NCI-H345 (cell line): Measurements from ENCODE around the gene YBX1.

ENCODE experiments used
- DNase-seq: peaks from one replicate; lab custom pipeline; 2025; lab: John Stamatoyannopoulos, UW

Gene YBX1

DNA sequence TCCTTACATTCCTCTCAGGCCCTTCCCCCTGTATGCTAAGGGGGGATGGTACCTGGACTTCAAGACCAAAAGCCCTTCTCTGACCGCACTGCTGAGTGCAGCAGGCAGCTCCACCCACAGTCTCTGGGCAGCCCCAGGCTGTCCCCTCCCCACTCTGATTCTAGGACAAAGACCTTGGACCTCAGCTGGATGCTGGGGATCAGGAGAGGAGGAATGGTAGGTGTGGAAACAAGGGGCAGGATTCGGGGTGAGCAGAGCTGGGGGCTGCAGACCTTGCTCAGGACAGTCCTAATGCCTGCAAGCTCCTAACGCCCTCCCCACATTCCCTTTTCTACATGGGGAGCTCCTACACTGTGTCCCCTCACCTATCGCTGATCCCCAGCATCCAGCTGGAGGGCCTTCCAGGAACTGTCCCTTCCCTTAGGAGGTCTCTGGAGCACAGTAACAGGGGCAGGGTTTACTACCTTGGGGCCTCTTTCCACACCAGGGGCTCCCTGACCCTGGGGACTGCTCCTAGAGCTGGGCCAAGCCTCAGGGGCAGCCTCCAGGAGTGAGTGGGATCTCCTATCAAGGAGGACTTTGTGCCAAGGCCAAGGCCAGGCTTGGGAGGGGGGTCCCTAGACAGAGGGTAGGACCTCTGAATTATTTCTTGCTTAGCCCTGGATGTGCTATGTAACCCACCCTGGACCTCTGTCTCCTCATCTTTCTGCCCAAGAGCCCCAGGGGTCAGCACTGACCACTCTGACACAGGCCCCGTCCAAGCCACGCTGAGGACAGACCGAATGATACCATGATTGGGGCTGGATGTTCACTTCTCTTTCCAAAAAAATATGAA is 52.2 kb downstream of the YBX1 start:
- DNase-seq = no peak

DNA sequence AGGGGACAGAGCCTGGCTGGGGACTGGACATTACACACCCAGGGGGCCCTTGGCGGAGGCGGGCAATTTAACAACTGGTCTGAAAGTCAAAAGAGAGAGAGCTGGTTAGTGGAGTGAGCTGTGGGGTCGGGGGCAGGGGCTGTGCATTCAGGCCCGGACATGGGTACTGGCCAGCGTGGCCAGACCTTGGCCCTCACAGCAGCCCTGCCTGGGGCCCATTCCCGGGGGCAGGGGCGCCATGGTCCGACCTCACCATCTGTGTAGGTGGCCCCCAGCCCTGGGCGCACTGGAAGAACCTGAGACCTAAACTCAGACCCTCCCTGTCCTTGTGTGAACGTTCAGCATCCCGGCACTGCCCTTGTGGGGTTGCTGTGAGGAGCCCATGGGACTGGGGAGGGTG is 52.8 kb downstream of the YBX1 start:
- DNase-seq = no peak

DNA sequence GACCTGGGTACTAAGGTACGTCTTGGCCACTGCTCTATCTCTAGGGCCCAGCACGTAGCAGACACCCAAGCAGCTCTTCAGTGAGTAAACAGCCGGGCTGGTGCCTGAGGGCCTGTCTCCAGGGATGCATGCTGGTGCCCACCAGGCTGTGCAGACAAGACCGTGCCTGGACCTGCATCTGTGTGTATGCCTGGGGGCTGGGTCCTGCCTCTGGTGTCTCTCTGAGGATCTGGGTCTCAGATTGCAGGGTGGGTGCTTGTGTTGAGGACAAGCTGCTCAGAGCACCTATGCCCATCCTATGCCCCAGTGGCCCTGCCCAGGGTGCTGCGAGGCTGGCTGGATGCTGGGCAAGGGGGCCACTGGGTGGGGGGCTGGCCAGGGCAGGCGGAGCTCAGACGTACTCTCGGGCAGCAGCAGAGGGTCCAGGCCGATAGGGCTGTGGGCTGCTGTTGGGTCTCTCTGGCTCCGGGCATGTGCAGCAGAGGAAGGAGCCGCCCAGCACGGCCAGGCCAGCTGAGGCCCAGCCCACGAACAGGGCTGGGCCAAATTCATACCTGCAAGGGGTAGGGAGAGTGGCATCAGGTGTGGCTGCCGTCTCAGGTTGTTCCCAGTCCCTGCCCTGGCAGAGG is 53.4 kb downstream of the YBX1 start:
- DNase-seq = peak; percentile 26

DNA sequence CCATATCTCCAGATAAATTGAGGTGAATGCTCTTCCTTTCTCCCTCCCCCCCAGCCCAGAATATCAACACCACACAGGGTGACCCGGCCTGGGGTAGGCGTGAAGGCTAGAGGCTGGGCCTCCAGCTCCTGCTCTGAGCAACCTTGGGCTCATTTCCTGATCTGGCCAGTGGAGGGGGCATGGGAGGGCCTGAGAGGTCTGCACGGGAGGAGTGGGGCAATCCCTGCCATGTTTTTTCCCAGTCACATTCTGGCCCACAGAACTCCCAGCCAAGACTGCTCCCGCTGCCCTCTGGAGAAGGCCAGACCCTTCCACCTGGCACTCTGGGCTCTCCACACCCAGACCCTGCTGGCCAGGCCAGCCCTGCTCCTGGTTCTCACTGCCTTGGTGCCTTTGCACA is 53.9 kb downstream of the YBX1 start:
- no peak for DNase-seq

DNA sequence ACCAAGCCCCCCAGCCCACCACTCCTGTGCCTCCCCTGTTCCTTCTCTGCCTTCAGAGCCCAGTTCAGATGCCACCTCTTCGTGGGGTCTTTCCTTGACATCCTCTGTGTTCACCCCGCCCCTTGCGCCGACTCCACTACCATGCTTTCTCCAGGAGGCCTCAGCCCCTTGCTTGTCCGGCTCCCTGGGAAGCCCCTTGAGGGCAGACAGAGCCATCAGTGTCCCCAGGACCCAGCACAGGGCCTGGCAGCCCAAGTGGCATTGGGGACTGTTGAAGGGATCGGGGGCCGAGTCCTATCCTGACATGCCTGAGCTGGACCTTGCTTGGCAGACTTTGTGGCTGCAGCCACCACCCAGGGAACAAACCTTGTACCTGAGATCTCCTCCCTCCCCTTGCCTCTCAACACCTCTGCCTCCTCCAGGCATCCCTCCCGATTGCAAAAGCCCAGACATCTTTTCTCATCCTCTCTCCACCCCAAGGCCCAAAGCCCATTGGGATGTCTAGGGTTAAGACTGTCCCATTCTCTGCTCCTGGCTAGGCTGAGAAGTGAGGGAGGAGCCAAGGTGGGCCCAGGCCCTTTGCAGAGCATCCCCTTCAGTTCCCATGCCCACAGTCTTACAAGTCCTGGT is 54.5 kb downstream of the YBX1 start:
- no peak for DNase-seq

DNA sequence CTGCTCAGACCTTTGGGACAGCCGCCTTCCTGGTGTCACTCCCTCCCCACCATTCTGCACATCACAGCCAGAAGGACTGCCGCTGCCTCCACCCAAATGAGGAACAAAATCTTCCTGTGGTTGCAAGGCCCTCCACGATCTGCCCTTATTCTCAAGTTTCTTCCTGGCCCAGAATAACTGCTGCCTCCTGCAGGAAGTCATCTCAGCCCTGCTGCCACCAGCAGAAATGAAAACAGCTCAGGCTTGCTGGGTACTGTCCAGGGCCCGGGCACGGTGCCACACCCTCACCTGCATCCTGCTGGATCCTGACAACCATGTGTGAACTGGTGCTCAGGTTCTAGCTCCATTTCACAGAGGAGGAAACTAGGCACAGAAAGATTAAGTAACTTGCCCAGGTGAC is 55.0 kb downstream of the YBX1 start:
- no peak for DNase-seq

DNA sequence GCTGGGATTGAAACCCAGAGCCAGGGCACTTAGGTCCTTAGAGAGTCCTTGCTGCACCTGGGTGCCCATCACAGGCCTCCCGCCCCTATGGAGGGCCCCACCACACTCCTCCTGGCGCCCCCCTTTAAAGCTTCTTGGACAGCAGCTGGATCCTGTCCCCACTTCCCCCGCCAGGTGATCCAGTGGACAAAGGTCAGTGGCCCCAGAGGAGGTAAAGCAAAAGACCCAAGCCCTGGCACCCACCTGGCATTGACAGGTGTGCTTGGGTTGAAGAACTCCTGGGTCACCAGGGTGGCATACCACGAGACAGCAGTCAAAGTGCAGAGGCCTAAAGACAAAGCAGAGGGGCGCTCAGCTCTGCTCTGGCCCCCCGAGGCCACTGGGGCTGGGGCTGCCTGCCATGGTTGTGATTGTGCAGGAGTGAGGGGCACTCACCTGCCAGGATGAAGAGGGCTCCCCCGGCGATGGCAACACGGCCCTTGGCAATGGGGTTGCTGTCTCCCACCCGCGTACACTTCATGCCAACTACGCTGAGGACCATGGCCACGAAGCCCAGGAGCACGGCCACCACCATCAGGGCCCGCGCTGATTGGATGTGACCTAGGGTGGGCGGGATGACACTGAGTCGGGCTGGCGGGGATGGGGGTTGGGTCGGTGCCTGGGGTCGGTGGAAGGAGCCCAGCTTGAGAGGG is 55.9 kb downstream of the YBX1 start:
- DNase-seq = no peak

DNA sequence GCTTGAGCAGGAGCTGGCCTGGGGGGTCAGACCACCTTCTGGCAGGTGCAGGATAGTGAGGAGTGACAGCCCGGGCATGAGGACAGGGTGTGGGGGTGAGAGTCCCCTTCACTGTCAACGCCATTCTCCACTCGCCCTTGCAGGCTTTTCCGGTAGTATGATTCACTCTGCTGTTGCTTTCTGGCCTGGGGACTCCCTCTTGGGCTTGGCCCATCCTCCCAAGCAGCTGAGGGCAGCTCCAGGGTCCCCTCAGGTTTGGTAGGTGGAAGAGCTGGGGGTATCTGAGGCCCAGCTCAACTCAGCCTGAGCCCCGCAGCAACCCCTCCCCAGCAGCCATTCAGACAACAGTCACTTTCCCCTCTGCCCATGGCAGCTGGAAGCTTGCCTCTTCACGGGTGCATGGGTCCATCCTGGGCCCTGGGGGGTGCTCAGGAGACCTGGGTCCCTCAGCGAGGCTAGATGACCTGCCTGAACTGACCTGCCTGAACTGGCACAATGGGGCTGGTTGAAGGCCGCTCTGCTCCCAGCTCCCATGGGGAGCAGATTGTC is 56.5 kb downstream of the YBX1 start:
- DNase-seq = no peak

DNA sequence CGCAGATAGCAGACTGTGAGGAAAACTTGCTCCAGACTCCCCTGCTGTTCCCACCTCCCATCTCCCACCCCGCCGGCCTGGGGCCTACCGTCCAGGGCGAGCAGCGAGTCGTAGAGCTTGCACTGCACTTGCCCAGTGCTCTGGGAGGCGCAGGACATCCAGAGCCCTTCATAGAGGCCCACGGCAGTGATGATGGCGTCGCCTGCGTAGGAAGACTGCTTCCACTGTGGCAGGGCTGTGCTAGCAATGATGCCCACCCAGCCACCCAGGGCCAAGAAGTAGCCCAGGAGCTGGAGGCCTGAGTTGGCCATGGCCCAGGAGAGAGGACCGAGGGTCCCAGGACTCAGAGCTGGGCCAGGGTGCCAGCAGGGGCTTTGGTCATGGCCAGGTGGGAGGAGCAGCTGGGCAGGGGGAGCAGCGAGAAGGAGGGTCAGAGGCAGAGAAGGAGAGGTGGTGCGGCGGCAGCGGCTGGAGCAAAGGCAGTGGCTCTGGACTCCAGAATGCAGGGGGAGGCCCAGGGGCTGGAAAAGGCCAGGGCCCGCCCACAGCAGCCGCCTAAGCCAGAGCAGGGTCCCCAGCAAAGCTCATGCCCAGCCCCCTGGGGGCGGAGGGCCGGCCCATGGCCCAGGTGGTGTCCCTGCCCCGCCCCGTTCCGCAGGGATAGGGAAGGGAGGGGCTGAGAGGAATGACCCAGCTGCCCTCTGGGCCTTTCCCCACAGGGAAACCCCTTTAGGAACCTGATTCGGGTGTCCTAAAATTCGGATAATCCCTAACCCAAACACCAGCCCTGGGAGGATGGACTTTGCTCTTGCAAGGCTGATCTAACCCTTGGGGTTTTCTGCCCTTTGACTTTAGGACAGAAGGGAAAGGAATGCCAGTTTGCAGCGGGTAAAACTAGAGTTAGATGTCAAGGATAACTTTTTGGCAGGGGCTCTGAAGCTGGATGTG is 57.8 kb downstream of the YBX1 start, which contains the start of gene CLDN19:
Gene CLDN19 (minus strand): TSS at position 484 of the 948 bp plus-strand sequence. CDS start 173 bp downstream, at position 311.
- DNase-seq = no peak

DNA sequence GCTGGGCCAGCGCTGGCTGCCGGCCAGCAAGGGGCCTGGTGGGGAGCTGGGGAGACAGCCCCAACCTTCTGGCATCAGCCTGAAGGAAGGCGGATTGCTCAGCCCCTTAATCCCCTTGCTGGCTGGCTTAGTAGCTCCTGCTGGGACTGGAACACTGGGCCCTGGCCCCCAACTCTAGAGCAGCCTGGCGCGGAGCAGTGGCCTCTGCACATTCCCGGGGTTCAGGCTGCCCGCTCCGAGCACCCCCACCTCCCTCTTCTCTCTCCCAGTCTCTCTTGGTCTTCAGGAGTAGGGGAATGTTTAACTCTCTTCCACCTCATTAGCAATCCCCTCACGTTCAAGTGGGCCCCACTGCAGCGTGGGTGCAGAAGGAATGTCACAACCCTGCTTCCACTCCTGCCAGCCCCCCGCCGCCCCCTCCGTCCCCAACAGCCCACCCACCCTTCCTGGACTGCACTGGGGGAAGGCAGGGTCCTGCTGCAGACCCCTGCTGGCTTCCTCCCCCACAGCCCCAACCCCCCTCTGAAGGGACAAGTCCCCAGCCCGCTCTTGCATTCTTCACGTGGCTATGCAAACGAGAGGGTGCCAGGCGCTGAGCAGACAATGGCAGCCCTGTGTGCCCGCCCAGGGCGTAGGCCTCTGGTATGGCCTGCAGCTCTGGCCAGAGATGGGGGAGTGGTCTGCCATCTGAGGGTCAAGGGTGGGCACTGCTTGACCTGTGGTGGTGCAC is 58.8 kb downstream of the YBX1 start:
- DNase-seq = no peak

DNA sequence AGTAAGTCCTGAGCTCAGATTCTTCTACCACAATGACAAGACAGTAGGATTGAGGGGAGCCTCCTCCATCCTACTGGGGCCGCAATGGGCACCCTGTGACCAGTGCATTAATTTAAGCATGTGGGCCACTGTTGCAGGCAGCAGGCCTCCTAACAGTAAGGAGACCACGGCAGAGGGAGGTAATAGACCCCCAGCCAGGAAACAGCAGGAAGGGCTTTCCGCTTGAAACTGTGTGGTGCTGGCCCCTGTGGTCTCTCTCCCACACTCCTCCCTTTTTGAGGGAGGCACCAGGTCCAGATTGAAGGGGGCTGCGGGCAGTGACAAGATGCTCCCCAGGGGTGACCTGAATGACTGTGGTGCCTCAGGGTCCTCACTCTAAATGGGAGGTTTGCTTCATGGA is 59.5 kb downstream of the YBX1 start:
- DNase-seq = no peak

DNA sequence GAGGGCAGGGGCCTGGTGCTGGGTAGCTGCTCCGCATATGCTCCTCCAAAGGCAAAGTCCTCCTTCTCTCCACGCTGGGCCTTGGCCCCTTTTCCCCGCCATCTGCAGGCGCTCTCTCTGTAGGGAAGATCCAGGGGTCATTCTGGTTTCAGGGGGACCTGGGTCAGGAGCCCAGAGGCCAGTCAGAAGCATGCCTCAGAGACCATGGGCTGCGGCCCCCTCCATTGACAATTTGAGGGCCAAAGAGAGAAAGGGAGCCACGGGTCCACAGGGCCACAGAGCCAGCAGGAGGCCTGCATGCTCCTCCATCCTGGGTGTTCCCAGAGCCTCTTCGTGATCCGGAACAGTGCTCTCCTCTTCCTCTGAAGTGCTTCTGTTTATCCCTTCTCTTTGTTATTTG is 59.9 kb downstream of the YBX1 start:
- no peak for DNase-seq

DNA sequence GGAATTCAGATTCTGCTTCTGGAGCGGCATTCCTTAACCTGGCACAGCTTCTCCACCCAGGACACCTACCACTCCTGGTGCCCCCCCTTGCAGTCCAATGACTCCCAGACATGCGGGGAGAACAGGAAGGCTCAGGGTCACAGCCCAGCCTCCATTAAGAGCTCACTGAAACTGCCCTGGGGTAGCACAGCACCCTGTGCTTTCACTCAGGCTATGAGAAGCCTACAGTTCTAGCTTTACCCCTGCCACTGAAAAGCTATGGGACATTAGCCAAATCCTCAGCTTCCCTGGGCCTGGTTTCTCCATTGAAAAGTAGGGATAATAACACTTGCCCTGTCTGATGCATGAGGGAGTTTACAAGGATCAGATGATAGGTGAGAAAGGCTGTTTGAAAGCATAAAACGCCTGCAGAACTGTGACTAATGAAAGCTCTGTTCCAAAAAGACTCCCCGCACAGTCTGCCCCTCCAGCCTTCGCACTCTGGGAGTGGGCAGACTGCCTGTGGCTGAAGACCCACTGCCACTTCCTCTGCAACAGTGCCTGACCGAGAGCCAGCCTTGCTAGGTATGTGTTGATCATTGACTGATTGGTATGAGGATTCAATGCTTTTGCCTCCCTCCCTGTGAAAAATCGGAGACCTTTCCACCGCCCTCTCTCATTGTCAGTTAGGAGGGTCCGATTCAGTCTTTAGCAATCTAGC is 60.5 kb downstream of the YBX1 start:
- DNase-seq = no peak

DNA sequence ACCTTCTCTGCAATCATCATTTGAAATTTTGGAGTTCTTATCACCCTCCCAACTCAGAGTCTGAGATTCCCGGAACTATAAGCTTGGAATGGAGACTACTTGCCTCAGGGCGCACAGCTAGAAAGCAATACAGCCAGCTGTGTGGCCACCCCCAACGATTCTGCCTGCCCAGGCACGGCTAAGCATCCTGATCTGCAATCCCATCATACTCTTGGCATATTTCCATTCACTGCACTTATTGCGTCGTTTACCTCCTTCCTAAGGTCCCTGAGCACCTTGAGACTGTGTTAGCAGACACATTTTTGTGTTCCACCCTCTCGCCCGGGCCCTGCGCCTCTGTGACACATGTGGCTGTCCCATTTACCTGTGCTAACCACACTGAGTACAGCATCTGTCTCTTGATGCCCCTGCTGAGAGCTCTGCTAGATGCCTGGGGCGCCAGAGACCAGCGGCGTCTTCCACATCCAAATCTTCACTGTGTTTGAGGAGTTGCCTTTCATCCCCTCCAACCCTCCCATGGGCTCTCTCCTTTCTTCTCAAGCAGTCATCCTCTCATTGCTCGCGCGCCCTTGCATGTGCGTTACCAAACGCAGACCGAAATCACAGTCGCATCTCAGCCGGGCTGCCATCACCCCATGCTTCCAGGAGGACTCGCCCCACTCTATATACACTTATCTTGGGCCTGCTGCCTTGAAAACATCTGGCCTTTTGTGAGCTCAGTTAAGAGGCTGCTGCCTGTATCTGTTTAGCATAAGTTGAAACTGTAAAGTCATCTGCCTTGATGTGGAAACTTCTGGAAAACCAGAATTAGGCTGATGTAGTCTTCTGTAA is 61.3 kb downstream of the YBX1 start:
- DNase-seq = no peak

DNA sequence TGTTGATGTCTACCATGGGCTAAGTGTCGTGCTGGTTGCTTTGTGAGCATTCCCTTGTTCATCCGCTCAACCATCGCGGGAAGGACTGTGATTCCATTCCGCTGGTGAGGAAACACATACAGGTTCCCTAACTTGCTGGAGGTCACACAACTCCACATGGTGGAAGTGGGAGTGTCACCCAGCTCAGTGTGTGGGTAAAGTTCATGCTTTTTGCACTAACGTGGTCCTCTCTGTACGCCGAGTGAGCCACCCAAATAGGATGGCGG is 61.9 kb downstream of the YBX1 start:
- DNase-seq = no peak

DNA sequence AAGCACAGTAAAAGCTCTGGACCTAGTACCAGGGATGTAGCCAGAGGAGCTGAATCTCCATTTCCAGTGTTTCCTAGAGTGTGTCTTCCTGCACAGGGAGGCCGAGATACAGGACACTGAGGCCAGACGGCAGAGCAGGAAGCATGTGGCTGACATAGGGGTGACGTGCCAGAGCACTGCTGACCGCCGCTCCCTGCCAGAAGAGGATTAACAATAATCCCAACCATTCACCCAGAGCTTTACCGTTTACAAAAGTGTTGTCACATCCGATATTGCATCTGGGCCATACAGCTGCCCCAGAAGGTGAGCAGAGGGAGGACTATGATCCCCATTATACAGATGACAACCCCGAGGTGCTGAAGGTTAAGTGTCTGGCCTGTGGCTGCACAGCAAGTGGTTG is 63.6 kb downstream of the YBX1 start:
- DNase-seq = no peak

DNA sequence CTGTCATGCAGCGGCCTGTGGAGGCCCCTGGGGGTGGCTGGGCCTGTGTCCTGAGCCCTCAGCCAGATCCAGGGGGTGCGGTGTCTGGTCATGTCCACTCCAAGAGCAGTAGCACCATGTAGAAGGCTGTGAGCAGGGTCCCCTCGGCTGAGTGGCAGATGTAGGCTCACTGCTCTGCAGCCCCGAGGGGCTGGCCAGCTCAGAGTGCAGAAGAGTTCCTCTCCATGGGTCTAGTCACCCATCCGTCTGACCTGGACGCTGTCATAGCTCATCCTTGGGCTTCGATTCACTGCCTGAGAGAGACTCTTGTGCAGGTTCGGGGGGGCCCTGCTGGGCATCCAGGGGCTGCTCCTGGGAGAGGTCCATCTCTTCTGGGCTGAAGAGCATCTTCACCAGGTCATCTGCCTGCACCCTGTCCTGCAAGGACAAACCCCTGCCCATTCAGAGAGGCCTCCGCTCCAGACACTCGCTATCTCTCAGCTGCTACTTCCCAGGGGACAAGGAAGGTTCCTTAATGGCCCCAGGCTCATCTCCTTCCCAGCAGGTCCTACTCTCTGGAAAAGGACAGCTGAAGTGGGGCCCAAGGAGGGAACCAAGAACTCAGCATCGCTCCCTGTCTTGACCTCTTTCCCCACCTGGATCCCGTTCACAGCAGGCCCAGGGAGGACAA is 64.4 kb downstream of the YBX1 start:
- no peak for DNase-seq

DNA sequence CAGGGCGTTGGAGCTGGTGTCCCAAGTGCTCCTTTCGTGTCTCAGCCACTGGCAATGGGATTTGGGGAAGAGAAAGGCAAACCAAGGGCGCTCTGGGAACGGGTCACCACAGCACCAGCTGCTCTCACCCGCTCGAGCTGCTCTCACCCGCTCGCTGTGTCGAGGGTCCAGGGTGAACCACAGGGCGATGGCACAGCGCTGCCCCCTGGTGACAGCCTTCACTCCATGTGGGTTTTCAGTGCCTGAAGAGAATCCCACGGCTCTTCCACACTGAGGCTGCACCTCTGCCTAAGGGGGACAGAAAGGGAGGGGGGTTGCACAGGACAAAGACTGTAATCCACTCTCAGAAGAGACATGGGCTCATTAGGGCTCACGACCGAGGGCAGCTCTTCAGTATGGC is 64.9 kb downstream of the YBX1 start:
- peak; percentile 10 for DNase-seq

DNA sequence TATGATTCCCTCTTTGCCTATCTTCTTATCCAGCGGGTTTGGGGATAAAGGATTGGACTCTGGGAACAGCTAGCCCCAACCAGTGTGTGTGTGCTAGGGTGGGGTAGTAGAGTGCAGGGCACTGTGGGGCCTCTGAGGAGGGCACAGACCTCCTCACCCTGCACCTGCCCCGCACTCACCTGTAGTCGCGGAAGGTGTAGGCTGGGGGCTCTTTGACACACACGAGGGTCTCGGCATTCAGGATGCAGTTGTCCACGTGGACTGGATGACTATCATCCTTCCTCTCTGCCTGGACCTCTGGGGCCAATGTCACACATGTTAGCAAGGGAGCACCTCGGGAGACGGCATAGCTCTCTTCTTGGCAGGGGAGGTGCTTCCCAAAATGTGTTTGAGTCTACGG is 65.8 kb downstream of the YBX1 start:
- no peak for DNase-seq
